LNCAP (cell line): ENCODE results near the gene MACROD2.

ENCODE experiments used
- TF ChIP-seq, protein P1 (sequence below): fragments of 450-650 bp; IDR thresholded peaks from 2 replicates; pipeline ENCODE4 v1.5.1; 2017; ENCODE audit warnings: mild to moderate bottlenecking

Gene MACROD2

DNA sequence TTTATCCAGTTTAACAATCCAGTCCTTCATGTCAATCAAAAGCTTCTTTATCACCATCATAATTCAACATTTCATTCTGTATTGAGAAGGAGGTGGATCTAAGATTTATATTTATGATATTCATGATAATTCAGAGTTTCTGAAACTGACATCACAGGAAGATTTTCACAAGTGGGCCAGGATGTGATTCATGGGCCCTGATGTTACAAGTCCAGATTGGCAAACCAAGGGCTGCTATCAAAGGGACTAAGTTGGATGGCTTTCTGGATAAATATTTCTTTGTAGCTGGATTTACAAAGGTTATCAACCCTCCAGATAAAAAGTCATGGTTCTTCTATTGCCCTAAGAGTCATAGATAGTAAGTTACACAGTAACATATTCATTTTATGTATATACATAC, 1711.4 kb downstream of the MACROD2 start:
- TF ChIP-seq, protein P1, sequence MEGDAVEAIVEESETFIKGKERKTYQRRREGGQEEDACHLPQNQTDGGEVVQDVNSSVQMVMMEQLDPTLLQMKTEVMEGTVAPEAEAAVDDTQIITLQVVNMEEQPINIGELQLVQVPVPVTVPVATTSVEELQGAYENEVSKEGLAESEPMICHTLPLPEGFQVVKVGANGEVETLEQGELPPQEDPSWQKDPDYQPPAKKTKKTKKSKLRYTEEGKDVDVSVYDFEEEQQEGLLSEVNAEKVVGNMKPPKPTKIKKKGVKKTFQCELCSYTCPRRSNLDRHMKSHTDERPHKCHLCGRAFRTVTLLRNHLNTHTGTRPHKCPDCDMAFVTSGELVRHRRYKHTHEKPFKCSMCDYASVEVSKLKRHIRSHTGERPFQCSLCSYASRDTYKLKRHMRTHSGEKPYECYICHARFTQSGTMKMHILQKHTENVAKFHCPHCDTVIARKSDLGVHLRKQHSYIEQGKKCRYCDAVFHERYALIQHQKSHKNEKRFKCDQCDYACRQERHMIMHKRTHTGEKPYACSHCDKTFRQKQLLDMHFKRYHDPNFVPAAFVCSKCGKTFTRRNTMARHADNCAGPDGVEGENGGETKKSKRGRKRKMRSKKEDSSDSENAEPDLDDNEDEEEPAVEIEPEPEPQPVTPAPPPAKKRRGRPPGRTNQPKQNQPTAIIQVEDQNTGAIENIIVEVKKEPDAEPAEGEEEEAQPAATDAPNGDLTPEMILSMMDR: no peak

DNA sequence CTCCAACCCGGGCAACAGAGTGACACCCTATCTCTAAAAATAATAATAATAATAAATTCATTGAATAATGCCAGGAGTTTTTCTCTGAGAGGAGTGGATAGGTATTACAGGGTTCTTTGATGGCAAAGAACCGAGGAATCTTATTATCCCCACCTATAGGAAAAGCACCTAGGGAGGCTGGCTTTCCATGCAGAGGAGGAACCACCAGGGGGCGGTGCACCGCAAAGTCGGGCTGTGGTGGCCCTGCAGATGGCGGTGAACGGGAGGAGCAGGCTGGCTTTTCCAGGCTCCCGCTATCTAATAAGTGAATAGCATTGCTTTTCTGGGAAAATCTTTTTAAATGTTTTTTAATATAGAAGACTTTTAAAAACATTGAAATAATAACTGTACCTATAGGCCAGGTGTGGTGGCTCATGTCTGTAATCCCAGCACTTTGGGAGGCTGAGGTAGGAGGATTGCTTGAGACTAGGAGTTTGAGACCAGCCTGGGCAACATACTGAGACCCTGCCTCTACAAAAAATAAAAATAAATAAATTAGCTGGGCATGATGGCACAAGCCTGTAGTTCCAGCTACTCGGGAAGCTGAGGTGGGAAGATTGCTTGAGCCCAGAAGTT, 1713.8 kb downstream of the MACROD2 start:
- TF ChIP-seq, protein P1: peak; percentile 82

DNA sequence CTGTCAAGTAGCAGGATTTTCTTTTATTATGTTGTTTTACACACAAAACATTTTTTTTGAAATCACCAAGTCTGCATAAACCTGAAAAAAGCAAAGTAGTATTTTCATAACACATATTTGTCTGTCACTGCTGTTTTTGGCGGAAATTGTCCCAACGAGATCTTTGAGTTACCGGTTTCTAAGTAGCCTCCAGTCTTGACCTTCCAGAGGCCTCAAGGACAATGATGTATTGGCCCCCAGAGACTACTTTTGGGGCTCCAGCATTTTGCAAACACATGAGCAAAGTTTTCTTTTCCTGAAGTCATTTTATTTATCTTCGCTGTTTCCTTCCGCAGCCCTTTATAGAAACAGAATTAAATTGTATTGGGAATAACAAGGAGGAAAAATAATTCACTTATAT, 1715.3 kb downstream of the MACROD2 start:
- TF ChIP-seq, protein P1: no peak

DNA sequence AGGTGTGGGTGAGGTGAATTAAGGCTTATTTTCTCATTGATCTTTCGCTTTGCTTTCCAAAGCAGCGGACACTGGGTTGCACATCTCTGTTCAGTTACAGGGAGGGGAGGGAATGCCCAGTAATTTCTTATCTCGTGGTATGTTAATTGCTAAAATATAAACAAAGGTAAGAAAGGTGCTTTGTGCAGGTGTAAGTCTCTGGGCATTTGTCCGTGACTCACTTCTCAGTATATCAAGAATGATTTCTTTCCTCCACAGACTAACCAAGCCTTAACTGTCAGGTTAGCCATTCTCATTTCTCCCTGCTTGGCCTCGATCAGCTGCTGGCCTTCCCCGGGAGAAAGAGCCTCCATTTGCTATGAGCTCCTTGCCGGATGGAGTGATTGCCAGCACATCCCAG, 1715.9 kb downstream of the MACROD2 start:
- TF ChIP-seq, protein P1: no peak

DNA sequence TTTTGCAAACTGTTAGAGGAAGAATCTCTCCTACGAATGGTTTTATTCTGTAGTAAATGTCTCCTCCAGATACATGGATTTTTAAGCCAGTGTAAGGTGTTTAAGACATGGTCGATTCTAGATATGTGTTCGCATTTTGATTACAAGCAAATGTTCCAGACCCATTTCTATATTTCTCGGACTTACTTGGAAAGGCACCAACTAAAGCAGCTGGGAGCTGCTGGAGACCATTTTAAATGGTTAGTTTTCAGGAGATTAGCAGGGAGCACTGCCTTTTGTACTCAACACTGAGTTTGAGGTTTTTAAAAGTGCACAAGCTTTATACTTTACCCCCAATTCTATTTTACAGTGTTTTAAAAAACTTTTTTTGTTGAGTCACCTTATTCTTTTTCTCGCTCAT, 1720.9 kb downstream of the MACROD2 start:
- TF ChIP-seq, protein P1: no peak

DNA sequence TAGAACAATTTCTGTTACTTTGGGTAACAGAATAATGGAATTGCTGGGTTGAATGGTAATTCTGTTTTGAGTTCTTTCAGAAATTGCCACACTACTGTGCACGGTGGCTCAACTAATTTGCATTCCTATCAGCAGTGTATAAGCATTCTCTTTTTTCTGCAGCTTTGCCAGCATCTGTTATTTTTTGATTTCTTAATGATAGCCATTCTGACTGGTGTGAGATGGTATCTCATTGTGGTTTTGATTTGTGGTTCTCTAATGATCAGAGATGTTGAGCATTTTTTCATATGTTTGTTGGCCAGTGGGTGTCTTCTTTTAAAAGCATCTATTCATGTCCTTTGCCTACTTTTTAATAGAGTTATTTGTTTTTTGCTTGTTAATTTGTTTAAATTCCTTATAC, 1731.1 kb downstream of the MACROD2 start:
- TF ChIP-seq, protein P1: no peak

DNA sequence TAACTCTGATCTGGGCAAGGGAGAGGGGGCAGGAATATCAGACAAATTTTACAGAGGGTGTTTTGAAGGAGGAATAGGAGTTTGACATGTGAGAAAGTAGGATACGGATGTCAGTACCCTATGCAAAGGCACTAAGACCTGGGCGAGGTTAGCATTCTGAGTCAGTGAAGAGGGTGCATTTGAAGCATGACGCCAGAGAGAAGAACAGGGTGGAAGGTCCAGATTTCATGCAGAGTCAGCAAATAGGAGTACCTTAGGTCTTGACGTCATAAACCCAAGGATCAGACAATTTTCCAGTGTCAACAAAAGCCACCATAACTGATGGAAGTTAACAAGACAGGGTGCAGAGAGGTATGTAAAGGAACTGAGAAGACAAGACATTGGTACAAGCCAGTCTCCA, 1738.7 kb downstream of the MACROD2 start:
- TF ChIP-seq, protein P1: no peak

DNA sequence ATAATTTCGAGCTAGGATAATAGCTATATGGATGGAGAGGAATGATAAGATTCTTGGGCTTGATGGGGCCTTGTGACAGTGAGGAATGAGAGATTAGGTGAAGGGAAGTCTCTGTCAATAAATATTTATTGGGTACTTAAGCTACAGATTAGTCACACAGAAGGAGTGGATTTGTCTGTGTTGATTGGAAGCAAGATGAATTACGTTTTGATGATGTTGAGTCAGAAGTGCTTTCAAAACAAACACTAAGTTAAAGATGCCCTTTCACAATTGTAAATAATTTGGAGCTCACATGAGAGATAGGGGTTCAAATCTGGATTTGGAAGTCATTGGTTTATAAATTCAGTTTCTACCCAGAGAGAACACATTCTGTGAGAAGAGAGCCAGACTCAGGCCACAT, 1743.7 kb downstream of the MACROD2 start:
- TF ChIP-seq, protein P1: no peak
